RKO (cell line): ENCODE measurements around the gene RANBP1.
A peak's percentile ranks its signal among the peaks of the same experiment; 100 is the strongest.
"Not testable (repeated sequence)": the region's sequence is repeated elsewhere in the genome, so short reads cannot be mapped to it uniquely, and the experiment has no call there.

Source experiments
- DNase-seq: peaks from one replicate; pipeline ENCODE4 v3.0.0-alpha.2; 2016; ENCODE audit warnings: low spot score

RANBP1 gene

DNA sequence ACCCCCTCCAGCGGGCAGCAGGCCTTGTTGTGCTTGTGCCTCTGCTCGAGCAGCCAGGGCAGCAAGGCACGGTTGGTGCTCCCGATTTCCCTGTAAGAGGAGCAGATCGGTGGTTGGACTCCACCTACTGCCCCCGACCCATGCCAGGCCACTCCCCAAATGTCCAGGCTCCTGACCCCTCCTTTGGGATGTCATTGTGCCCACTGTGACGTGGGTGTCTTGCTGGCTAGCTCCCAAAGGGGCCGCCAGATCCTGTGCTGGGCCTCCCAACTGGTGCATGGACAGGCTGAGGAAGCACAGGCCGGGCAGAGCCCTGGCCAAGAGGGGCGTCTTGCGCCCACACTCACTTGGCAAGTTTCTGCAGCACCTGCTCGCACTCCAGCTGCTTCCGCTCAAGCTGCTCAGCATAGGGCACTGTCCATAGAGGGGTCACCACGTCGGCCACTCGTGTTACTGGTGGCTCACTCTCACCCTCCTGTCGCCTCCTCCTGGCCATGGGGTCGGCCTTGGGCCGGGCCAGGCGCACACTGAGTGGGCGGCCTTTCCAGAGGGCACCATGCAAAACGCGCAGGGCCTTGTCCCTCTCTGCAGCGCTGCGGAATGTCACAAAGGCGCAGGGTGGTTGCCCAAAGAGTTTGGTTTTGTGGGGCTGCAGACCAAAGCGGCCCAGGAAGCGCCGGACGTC, at the start of gene RANBP1:
RANBP1 (plus strand) TSS at position 414 of the 685 bp plus-strand sequence; CDS start at position 495, 81 bp downstream.
- DNase-seq, result peak; percentile 52

- DNase-seq, result no peak
Measured at GRCh38 chr22:20066617-20067383, 49.1 kb upstream of the RANBP1 start.

DNA sequence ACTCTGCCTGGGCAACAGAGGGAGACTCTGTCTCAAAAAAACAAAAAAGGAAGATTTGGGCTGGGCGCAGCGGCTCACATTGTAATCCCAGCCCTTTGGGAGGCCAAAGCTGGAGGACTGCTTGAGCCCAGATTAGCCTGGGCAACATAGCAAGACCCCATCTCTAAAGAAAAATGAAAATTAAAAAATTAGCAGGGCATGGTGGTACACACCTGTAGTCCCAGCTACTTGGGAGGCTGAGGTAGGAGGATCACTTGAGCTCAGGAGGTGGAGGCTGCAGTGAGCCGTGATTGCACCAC, 48.6 kb upstream of the RANBP1 start:
- not testable (repeated sequence) for DNase-seq

- no peak for DNase-seq
Measured at GRCh38 chr22:20068640-20069039, 47.3 kb upstream of the RANBP1 start.

DNA sequence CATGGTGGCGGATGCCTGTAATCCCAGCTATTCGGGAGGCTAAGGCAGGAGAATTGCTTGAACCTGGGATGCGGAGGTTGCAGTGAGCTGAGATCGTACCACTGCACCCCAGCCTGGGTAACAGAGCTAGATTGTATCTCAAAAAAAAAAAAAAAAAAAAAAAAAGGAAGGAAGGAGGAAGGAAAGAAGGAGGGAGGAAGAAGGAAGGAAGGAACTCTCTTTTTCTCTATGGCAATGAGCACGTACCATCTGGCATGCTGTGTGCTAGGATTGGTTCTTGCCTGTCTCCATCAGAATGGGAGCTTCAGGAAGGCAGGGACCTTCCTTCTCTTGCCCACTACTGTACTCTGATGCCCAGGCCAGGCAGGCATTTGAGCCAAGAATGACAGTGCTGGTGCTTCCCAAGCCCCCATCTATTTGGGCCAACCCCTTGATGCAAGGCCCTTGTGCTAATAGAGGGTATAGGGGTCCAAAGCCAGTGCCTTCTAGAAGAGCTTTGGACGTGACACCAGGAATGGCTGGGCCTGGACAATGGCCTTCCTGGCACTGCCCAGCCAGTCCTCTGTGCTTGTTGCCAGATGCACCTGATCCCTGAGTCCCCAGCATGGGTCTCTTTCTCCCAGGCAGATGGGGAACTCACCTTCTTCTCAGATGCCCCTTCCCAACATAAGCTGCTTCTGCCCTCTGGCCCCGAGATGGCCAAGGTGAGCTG, 46.4 kb upstream of the RANBP1 start:
- DNase-seq, result no peak

GRCh38 chr22:20071524-20071972, 44.4 kb upstream of the RANBP1 start:
- no peak for DNase-seq

DNA sequence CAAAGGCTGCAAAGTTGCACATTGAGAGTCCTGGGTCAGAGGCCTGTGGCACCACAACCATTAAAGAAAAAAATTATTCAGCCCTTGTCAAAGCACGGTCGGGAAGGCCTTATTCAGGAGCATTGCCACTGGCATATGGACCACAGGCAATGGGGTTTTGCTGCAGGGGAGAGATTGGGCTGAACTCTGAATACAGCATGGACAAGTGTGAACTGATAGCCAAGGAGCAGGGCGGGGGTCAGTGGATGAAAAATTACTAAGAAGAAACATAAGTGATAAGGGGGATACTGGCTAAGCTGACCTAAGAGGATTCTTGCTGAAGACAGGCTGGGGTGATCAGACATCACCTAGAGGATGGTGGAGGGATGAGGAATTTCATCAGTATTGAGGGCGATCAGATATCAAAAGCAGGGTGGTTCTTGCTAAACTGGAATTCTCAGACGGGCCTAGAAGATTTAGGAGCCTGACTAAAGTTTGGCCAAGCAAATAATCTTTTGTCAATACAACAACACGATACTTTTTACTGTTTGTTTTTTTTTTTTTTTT, 39.2 kb upstream of the RANBP1 start:
- DNase-seq, result no peak

GRCh38 chr22:20079745-20080444, 36.0 kb upstream of the RANBP1 start, which contains the start of gene DGCR8:
TSS of gene DGCR8 (plus strand) at chr22:20080241. CDS start at chr22:20085964, 5,723 bp downstream.
- peak; percentile 92 for DNase-seq

- DNase-seq, result peak; percentile 40
Measured at GRCh38 chr22:20080445-20080775, 35.5 kb upstream of the RANBP1 start.

DNA sequence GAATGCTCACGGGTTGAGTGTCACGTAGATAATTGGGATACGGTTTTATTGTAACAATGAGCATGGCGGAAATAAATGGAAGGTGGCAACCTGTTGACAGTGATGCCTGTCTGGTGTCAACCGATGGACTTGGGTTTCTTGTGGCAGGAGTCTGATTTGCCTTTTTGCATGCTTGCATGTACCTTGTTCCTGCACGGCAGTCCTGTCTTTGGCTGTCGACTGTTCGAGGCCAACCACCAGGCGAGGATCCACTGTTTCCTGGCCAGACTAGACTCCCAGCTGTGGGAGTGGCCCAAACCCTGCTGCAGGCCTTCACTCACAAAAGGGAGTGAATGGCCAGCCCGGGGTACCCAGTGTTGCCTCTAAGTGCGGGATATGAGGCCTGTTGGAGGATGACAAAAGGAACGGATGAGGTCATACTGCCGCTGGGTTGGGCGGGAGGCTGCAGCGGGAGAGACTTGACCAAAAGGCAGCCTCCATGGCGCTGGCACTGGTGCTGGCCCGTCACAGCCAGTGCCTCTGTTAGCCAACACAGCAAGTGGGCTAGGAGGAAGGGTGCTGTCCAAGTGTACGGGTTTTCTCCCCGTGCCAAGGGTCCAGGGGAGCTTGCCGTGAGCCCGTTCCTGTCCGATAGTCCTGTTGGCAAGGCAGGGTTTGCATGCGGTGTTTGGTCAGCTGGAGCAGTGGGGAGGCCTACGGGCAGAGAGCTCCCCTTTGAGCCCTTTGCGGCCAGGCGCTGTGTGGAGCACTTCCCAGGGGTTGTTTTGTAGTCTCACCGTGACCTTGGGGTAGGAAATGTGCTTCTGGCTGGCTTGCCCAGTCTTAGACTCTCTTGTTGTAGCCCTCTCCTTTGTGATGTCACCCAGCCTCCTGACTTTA, 34.9 kb upstream of the RANBP1 start:
- DNase-seq, result peak; percentile 83

DNA sequence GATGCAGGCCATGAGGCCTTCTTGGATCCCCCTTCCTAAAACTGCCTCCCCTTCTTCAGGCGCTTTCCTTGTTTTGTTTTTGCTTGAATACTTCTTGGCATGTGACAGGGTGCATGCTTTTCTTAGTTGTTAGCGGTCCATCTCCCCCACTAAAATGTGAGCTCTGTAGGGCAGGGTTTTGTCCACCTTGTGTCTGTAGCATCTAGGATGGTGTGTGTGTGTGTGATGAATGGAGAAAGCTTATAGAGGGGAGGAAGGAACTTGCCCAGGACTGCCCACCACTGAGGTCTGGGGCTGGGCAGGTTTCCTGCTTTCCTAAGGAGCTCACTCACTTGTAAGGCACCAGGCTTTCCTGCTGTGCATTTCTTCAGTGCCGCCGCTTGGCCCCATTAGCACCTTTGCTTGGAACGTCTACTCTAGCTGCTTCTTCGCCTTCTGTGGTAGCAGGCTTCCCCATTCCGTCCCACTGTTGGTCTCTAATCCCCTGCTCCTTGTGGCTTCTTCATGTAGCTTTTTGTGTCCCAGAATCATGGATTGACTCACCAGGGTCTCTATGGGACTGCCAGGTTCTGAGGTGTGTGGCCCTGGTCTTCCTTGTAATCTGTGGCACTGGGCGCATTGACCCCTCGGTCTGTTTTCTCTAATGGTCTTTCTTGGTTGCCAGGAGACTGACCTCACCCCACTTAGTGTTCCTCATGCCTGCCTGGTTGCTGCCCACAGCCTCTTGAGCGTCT, 32.6 kb upstream of the RANBP1 start:
- DNase-seq, result no peak

DNA sequence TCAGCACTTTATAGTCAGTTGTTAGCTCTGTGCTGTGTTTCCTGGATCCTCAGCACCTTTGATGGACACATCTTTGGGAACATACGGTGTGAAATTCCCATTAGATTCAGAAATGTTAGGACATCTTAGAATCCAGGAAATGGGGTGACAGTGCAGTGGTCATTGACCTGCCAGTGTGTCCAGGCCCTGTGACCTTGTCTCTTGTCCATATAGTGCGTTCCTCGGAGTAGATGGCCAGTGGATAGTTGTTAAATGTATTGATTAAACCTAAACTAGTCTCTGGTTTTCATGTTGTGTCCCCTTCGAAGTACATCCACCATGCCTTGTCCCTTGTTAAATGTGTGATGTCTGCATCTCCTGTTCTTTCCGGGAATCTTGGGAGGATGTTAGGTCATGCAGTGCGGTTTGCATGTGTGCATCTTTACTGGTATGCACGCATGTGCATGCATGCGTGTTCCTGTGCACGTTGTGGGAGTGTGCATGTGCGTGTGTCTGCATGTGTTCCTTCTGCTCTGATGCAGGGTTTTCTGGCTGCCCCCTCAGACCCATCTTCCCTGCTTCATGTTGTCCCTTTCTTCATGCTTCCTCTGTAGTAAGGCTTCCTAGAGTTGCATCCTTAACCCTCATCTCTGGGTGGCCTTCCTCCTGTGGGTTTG, 31.9 kb upstream of the RANBP1 start:
- no peak for DNase-seq

DNA sequence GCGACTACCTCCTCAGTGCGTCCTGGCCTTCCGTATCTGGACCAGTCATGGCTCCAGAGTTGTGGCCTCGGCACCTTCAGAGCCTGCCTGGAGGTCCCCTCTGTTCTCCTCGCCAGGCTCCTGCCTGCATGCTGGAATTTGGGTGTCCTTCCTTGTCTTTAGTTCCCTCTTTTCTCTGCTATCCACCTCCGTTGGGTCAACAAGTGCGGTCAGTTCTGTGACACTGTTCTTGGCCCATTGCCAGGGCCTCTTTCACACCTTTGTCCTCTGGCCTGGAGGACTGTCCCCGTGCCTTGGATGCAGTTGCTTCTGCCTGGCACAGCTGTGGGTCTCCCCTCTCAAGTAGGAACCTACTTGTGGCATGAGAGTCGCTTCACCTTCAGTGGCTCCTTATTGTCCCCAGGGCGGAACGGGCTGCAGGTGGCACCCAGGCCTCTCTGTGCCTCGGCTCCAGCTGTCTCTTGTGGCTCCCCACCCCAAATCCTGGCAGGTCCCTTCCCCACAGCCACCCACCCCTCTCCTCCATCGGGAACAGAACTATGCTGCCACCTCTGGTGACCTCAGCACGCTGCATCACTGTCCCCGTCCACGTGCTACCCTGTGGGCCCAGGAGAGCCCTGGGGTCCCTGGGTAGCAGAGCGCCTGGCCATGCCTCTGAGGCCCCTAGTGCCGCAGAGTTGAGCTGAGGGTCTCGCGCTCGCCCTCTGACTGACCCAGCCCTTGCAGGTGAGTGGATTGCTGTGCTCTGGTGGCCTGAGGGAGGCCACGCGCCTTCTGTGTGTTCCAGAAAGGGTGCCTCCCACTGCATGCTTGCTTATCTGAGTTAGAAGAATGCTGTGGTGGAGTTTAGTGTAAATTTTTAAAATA, 31.1 kb upstream of the RANBP1 start:
- no peak for DNase-seq

- no peak for DNase-seq
Measured at GRCh38 chr22:20085651-20086050, 30.3 kb upstream of the RANBP1 start.

- DNase-seq, result no peak
Measured at GRCh38 chr22:20086101-20086599, 29.8 kb upstream of the RANBP1 start.

GRCh38 chr22:20086763-20087162, 29.1 kb upstream of the RANBP1 start:
- DNase-seq, result no peak

- no peak for DNase-seq
Measured at GRCh38 chr22:20087319-20088262, 28.3 kb upstream of the RANBP1 start.

- DNase-seq, result no peak
Measured at GRCh38 chr22:20088263-20088648, 27.6 kb upstream of the RANBP1 start.
